Measurements from ENCODE around the gene NFASC.

DNA sequence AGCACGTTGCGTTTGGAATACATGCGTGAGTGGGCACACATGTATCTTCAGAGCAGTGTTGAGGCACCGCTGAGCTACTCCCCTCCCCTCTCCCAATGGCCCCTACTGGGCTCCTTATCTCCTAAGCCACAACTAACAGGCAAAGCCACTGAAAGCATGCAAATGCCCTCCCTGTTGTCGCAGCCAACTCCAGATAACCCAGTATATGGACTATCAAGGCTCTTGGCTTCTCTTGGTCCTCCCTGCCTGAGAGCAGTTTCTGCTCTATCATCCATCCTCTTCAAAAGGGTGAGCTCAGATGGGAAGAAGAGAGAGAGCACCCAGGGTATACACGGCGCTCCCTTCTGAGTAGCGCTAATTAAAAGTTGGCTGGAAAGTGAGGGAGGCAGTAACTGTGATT lies 113.8 kb downstream of the NFASC start:
- no peak for TF ChIP-seq POLR2A (IDR thresholded peaks at IDR 0.05; ENCODE audit: low read depth, low read length)
- TF ChIP-seq TAF1 (IDR thresholded peaks at IDR 0.05; ENCODE audit: low read depth, low read length) = no peak
- TF ChIP-seq POLR2AphosphoS5 (IDR thresholded peaks at IDR 0.05; ENCODE audit: low read depth, low read length) = no peak
